A549 (cell line): ENCODE results near the gene SFT2D2. TPM values are rescaled to one million over a fixed set of nuclear protein-coding genes. Genes with fewer than 3 reads are reported as not detected.

Source experiments
- ATAC-seq, 2 experiments: fragments of 200-7000 bp in 1 of 2; fragments of >200 bp in 1 of 2; cut with Nextera tagmentation in 1 of 2; cut with Tn5 transposase in 1 of 2; 3 replicates each; pipeline versions ENCODE4 v1.8.0 to v1.9.1; 2018 to 2020; ENCODE audit warnings: mild to moderate bottlenecking in 1 of 2, moderate library complexity in 1 of 2
- CTCF ChIA-PET: fragments of 300-600 bp; sonication (Branson Sonifier 250); formaldehyde crosslinking; extraction: SDS; loops from one replicate; lab custom pipeline; 2021; ENCODE audit warnings: antibody characterized with exemption, inconsistent platforms; lab: Yijun Ruan, JAX
- POLR2A ChIA-PET: fragments of 350-600 bp; formaldehyde crosslinking; extraction: SDS; loops from one replicate; lab custom pipeline; 2021; ENCODE audit warnings: antibody characterized with exemption, inconsistent platforms; lab: Yijun Ruan, JAX
- DNase-seq, 2 experiments: peaks; one replicate each; pipeline versions ENCODE4 v3.0.0 to v3.0.0-alpha.2; 2011 to 2016; ENCODE audit warnings: low read depth in 1 of 2, low spot score in 1 of 2
- FAIRE-seq: peaks from 2 replicates; lab custom pipeline; 2011; peaks lifted over from hg19 to GRCh38; lab: Jason Lieb, UNC
- H3K27ac ChIP-seq, 2 experiments: fragments of >200 bp; sonication (Bioruptor Twin); formaldehyde crosslinking; 3 replicates each; pipeline ENCODE4 v1.5.1; 2016 to 2017
- H3K4me1 ChIP-seq: fragments of >200 bp; sonication (Bioruptor Twin); formaldehyde crosslinking; 3 replicates; pipeline ENCODE4 v1.6.1; 2016
- H3K4me2 ChIP-seq: fragments of >200 bp; sonication (Bioruptor Twin); formaldehyde crosslinking; 3 replicates; pipeline ENCODE4 v1.6.1; 2016
- H3K4me3 ChIP-seq: fragments of >200 bp; sonication (Bioruptor Twin); formaldehyde crosslinking; 3 replicates; pipeline ENCODE4 v1.5.1; 2016
- H3K9me3 ChIP-seq: fragments of >200 bp; sonication (Bioruptor Twin); formaldehyde crosslinking; 3 replicates; pipeline ENCODE4 v1.6.1; 2016
- CEBPB ChIP-seq, 2 experiments: fragments of >200 bp in 1 of 2; sonication (Bioruptor Twin) in 1 of 2; formaldehyde crosslinking in 1 of 2; IDR thresholded peaks; 2 replicates each; pipeline ENCODE4 v1.6.1; 2012 to 2016
- CHD4 ChIP-seq: fragments of 200-600 bp; sonication (generic); IDR thresholded peaks from 2 replicates; pipeline ENCODE4 v1.6.1; 2016; ENCODE audit warnings: antibody characterized with exemption, mild to moderate bottlenecking, borderline replicate concordance
- E2F6 ChIP-seq: IDR thresholded peaks from 2 replicates; pipeline ENCODE4 v1.6.1; 2012; ENCODE audit warnings: low read depth, borderline replicate concordance
- EHMT2 ChIP-seq: fragments of 200-600 bp; sonication (generic); IDR thresholded peaks from 2 replicates; pipeline ENCODE4 v1.6.1; 2016; ENCODE audit warnings: antibody characterized with exemption, low read depth, mild to moderate bottlenecking, moderate library complexity
- ESRRA ChIP-seq: fragments of 150-350 bp; IDR thresholded peaks from 2 replicates; pipeline ENCODE4 v1.6.1; 2014; ENCODE audit warnings: mild to moderate bottlenecking, low read length, borderline replicate concordance
- FOSB ChIP-seq: fragments of 250-450 bp; sonication (Bioruptor Pico); IDR thresholded peaks from 2 replicates; pipeline ENCODE4 v1.5.0; 2020; ENCODE audit warnings: mild to moderate bottlenecking, moderate library complexity
- FOSL2 ChIP-seq, 2 experiments: fragments of 450-650 bp in 1 of 2; fragments of >200 bp in 1 of 2; sonication (Bioruptor Twin) in 1 of 2; formaldehyde crosslinking; IDR thresholded peaks; 2 replicates each; pipeline versions ENCODE4 v1.5.0 to v1.6.1; 2016 to 2020; ENCODE audit warnings: mild to moderate bottlenecking in 1 of 2, moderate library complexity in 1 of 2
- HES2 ChIP-seq: fragments of >200 bp; sonication (Bioruptor Twin); formaldehyde crosslinking; IDR thresholded peaks from 2 replicates; pipeline ENCODE4 v1.6.1; 2016
- HEYL ChIP-seq: fragments of 250-450 bp; sonication (Bioruptor Pico); IDR thresholded peaks from 2 replicates; pipeline ENCODE4 v1.8.0; 2021; ENCODE audit warnings: mild to moderate bottlenecking, moderate library complexity
- KDM1A ChIP-seq: fragments of 200-600 bp; sonication (generic); IDR thresholded peaks from 2 replicates; pipeline ENCODE4 v1.6.1; 2016; ENCODE audit warnings: low read depth, mild to moderate bottlenecking
- MAFK ChIP-seq: fragments of 450-650 bp; IDR thresholded peaks from 2 replicates; pipeline ENCODE4 v1.6.1; 2014; ENCODE audit not compliant: partially characterized antibody
- NFE2L2 ChIP-seq: fragments of 150-350 bp; conservative IDR thresholded peaks from 2 replicates; pipeline ENCODE4 v1.6.1; 2014; ENCODE audit warnings: low read length
- NPAS2 ChIP-seq: fragments of 250-450 bp; sonication (Bioruptor Pico); IDR thresholded peaks from 2 replicates; pipeline ENCODE4 v1.8.0; 2022; ENCODE audit warnings: mild to moderate bottlenecking, moderate library complexity, borderline replicate concordance
- NR3C1 ChIP-seq: fragments of >200 bp; sonication (Bioruptor Twin); formaldehyde crosslinking; IDR thresholded peaks from 3 replicates; pipeline ENCODE4 v1.6.1; 2017
- RCOR1 ChIP-seq: fragments of 150-350 bp; IDR thresholded peaks from 2 replicates; pipeline ENCODE4 v1.6.1; 2014; ENCODE audit warnings: antibody characterized with exemption, low read length, low read depth
- SREBF2 ChIP-seq: fragments of 450-650 bp; IDR thresholded peaks from 2 replicates; pipeline ENCODE4 v1.6.1; 2014; ENCODE audit warnings: mild to moderate bottlenecking, moderate library complexity
- TFCP2L1 ChIP-seq: fragments of 250-450 bp; sonication (Bioruptor Pico); IDR thresholded peaks from 2 replicates; pipeline ENCODE4 v1.5.0; 2021; ENCODE audit warnings: mild to moderate bottlenecking
- ZFP36 ChIP-seq: fragments of 450-650 bp; IDR thresholded peaks from 2 replicates; pipeline ENCODE4 v1.6.1; 2014; ENCODE audit warnings: borderline replicate concordance; ENCODE audit not compliant: partially characterized antibody
- WGBS: methylation state at CpG from one replicate; pipeline ENCODE4 v1.1.6; 2017; ENCODE audit errors: missing lambda C conversion rate; 5-methylcytosine and 5-hydroxymethylcytosine counted together
- polyA plus RNA-seq, 4 experiments: library from polyadenylated mRNA; depleted of rRNA in 3 of 4; stranded (reverse); fragments of >200 nt; fragmentation: RNase III in 1 of 4; extraction: RNeasy Plus Mini Kit Qiagen cat#74134 plus additional on column Dnase treatment in 1 of 4; gene quantifications; 2 replicates in 3 of 4; 3 replicates in 1 of 4; pipeline ENCODE4 v1.2.3, GENCODE V29; 2011 to 2017
- TF ChIP-seq, protein P1 (sequence below): fragments of 450-650 bp; IDR thresholded peaks from 2 replicates; pipeline ENCODE4 v1.6.1; 2014; ENCODE audit warnings: antibody characterized with exemption
- TF ChIP-seq, protein P2 (sequence below): fragments of 200-600 bp; sonication (generic); IDR thresholded peaks from 2 replicates; pipeline ENCODE4 v1.6.1; 2016; ENCODE audit warnings: antibody characterized with exemption, mild to moderate bottlenecking, moderate library complexity
- TF ChIP-seq, protein P3 (sequence below): fragments of 250-450 bp; sonication (Bioruptor Pico); IDR thresholded peaks from 2 replicates; pipeline ENCODE4 v1.5.0; 2020; ENCODE audit warnings: low read depth, mild to moderate bottlenecking, moderate library complexity

Gene SFT2D2
- polyA plus RNA-seq, 2 of the 4 experiments (the other 2 are of a cell fraction) = 12.8 to 40.1 TPM

DNA sequence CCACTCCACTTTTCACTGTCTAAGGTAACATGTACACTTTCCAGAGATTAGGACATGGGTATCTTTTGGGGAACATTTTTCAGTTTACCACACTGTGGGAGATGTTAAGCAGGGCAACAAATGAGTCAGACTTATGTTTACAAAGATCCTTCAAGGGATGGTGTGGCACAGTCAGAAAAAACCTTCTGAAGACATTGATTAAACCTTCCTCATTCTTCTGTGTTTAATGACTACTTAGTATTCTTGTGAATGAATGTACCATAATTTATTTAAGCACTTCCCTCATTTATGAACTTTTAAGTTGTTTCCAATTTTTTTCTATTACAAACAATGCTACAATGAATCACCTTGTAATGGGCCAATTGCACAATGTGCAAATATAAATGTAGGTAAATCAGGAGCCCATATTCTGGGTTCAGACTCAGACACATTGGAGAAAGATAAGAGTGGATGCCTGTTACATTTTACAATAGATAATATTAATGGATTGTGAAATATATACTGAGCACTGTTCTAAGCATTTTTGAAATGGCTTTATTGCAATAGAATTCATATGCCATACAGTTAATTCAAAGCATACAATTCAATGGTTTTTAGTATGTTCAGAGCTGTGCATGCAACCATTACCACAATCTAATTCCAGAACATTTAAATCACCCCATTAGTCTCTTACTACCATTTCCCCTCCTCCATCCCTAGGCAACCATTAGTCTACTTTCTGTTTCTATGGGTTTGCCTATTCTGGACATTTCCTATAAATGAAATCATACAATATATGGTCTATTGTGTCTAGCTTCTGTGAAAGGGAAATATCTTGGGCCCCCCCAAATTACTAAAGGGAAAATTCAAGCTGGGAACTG lies 1.9 kb upstream of the SFT2D2 start:
- peaks cover 32% of the 10 kb centered on the region for H3K4me1 ChIP-seq
- no peak for DNase-seq
- H3K27ac ChIP-seq = no peak overlapping the region
- H3K4me2 ChIP-seq = peak overlapping the region; percentile 93; the same call in 2 of the 3 replicates
- POLR2A ChIA-PET = no interaction called here
- H3K9me3 ChIP-seq = peaks cover 6% of the 10 kb centered on the region; the same call in 2 of the 3 replicates
- peak; percentile 47 to 74; a peak in 3 of 4 replicates for TF ChIP-seq CEBPB (IDR thresholded peaks at IDR 0.05)
- no peak for TF ChIP-seq FOSL2 (IDR thresholded peaks at IDR 0.05)
- TF ChIP-seq FOSL2 (CRISPR knock-in tag; IDR thresholded peaks at IDR 0.05) = 0 out of 2 replicates have a peak, but pooled peaks have one; percentile 6
- no peak for TF ChIP-seq ZFP36
- TF ChIP-seq, all 56 proteins: peak for 2
- FAIRE-seq = no peak
- no peak overlapping the region for H3K4me3 ChIP-seq
- ATAC-seq = no peak
- CTCF ChIA-PET = interaction anchor here (1.2 to 2.7 kb wide), 3 partner anchors 12 to 119 kb away, joined by 3 to 10 read pairs (median 7); partner anchors contain the start of gene TIPRL

GRCh38 chr1:168224991-168225390 lies 813 bp upstream of the SFT2D2 start:
- Histone ChIP-seq H3K4me2 (peak overlapping the region; percentile 93), H3K4me3 (peak overlapping the region; percentile 86), H3K9me3 (peaks cover 6% of the 10 kb centered on the region; the same call in 2 of the 3 replicates)
- WGBS = 82% methylated on average over 3 of the region's 3 CpGs
- ChIA-PET POLR2A (interaction anchor here (0.6 to 1.7 kb wide), 6 partner anchors 10 to 810 kb away, joined by 3 to 16 read pairs (median 4); partner anchors contain the start of genes GPR161 and TIPRL), CTCF (interaction anchor here (1.2 to 2.7 kb wide), 4 partner anchors 10 to 118 kb away, joined by 3 to 10 read pairs (median 6); partner anchors contain the start of gene TIPRL)
- FAIRE-seq = no peak
- TF ChIP-seq ESRRA (no peak), SREBF2 (no peak)
- TF ChIP-seq, all 56 proteins: peak for 0
- no peak for ATAC-seq
- peak overlapping the region; percentile 94 to 95 for H3K27ac ChIP-seq
- no peak for DNase-seq
- peaks cover 43% of the 10 kb centered on the region for H3K4me1 ChIP-seq

DNA sequence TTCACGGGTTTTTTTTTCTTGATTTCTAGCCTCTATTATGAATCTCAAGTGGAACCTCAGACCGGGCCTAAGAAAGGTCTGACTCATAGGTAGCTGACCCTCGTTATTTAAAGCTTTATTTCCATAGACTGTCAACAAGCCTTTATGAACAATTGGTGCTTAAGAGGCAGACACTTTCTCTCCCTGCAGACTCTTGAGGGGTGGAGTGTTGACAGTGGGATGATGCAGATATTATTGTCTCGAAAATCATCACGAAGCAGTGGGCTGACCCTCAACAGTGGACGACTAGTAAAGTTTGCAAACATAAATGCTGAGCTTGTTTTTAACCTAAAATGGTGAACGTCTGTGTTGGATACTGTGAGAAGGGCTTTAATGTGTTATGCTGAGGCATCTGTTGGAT lies 1.8 kb downstream of the SFT2D2 start:
- H3K4me2 ChIP-seq = peak overlapping the region; percentile 93
- 18% methylated on average over 7 of the region's 7 CpGs for WGBS
- FAIRE-seq = no peak
- CTCF ChIA-PET = interaction anchor here (1.1 to 2.4 kb wide), 5 partner anchors 8 to 115 kb away, joined by 3 to 6 read pairs (median 4); no protein-coding TSS in a partner anchor
- POLR2A ChIA-PET = interaction anchor here (0.9 kb wide), 1 partner anchor 292 kb away, joined by 3 read pairs; no protein-coding TSS in a partner anchor
- H3K4me1 ChIP-seq = peaks cover 67% of the 10 kb centered on the region
- peaks cover 6% of the 10 kb centered on the region; the same call in 2 of the 3 replicates for H3K9me3 ChIP-seq
- DNase-seq = no peak
- peak; percentile 21 for TF ChIP-seq MAFK
- TF ChIP-seq, protein P1, sequence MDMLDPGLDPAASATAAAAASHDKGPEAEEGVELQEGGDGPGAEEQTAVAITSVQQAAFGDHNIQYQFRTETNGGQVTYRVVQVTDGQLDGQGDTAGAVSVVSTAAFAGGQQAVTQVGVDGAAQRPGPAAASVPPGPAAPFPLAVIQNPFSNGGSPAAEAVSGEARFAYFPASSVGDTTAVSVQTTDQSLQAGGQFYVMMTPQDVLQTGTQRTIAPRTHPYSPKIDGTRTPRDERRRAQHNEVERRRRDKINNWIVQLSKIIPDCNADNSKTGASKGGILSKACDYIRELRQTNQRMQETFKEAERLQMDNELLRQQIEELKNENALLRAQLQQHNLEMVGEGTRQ = no peak
- TF ChIP-seq HEYL (CRISPR knock-in tag) = no peak
- TF ChIP-seq TFCP2L1 (CRISPR knock-in tag) = no peak
- TF ChIP-seq EHMT2 = no peak
- TF ChIP-seq FOSL2 (IDR thresholded peaks at IDR 0.05) = no peak
- peak; percentile 22; the same call in 1 of the 2 replicates for TF ChIP-seq FOSL2 (CRISPR knock-in tag; IDR thresholded peaks at IDR 0.05)
- no peak for TF ChIP-seq NFE2L2
- no peak for ATAC-seq
- H3K27ac ChIP-seq = peak overlapping the region; percentile 94 to 95; a peak in 5 of 6 replicates
- H3K4me3 ChIP-seq = peak overlapping the region; percentile 86

- ATAC-seq = no peak
- POLR2A ChIA-PET = no interaction called here
- Histone ChIP-seq H3K4me2 (peak overlapping the region; percentile 93), H3K4me1 (peaks cover 62% of the 10 kb centered on the region), H3K27ac (peak overlapping the region; percentile 42 to 73; a peak in 4 of 6 replicates), H3K9me3 (no peaks in the 10 kb centered on the region), H3K4me3 (no peak overlapping the region)
- no peak for DNase-seq
- CTCF ChIA-PET = interaction anchor here (0.6 to 0.8 kb wide), 2 partner anchors 137 to 1572 kb away, joined by 3 read pairs; no protein-coding TSS in a partner anchor
- 95% methylated on average over 4 of the region's 4 CpGs for WGBS
- no peak for FAIRE-seq
- no peak for TF ChIP-seq FOSB
- no peak for TF ChIP-seq NPAS2 (CRISPR knock-in tag)
- no peak for TF ChIP-seq SREBF2
- TF ChIP-seq, protein P2, sequence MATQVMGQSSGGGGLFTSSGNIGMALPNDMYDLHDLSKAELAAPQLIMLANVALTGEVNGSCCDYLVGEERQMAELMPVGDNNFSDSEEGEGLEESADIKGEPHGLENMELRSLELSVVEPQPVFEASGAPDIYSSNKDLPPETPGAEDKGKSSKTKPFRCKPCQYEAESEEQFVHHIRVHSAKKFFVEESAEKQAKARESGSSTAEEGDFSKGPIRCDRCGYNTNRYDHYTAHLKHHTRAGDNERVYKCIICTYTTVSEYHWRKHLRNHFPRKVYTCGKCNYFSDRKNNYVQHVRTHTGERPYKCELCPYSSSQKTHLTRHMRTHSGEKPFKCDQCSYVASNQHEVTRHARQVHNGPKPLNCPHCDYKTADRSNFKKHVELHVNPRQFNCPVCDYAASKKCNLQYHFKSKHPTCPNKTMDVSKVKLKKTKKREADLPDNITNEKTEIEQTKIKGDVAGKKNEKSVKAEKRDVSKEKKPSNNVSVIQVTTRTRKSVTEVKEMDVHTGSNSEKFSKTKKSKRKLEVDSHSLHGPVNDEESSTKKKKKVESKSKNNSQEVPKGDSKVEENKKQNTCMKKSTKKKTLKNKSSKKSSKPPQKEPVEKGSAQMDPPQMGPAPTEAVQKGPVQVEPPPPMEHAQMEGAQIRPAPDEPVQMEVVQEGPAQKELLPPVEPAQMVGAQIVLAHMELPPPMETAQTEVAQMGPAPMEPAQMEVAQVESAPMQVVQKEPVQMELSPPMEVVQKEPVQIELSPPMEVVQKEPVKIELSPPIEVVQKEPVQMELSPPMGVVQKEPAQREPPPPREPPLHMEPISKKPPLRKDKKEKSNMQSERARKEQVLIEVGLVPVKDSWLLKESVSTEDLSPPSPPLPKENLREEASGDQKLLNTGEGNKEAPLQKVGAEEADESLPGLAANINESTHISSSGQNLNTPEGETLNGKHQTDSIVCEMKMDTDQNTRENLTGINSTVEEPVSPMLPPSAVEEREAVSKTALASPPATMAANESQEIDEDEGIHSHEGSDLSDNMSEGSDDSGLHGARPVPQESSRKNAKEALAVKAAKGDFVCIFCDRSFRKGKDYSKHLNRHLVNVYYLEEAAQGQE = no peak
- TF ChIP-seq HES2 = no peak
- no peak for TF ChIP-seq KDM1A
- TF ChIP-seq E2F6 = no peak
- TF ChIP-seq CHD4 = no peak
- no peak for TF ChIP-seq TFCP2L1 (CRISPR knock-in tag)
- TF ChIP-seq NR3C1 = no peak
- no peak for TF ChIP-seq RCOR1
- TF ChIP-seq, protein P3, sequence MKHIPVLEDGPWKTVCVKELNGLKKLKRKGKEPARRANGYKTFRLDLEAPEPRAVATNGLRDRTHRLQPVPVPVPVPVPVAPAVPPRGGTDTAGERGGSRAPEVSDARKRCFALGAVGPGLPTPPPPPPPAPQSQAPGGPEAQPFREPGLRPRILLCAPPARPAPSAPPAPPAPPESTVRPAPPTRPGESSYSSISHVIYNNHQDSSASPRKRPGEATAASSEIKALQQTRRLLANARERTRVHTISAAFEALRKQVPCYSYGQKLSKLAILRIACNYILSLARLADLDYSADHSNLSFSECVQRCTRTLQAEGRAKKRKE (CRISPR knock-in tag) = no peak
Observed at GRCh38 chr1:168229893-168230292, 4.1 kb downstream of the SFT2D2 start.
